NB4 (cell line): ENCODE results near the gene KLHL3.

Source experiments
- DNase-seq: peaks from one replicate; pipeline ENCODE4 v3.0.0; 2010; ENCODE audit warnings: low read depth
- H3K4me3 ChIP-seq: one replicate; pipeline ENCODE4 v1.5.1; 2011; ENCODE audit warnings: mild to moderate bottlenecking, low read depth, low read length, moderate library complexity
- MYC ChIP-seq: IDR thresholded peaks from 2 replicates; pipeline ENCODE4 v1.6.1; 2011; ENCODE audit warnings: low read depth, low read length
- POLR2A ChIP-seq: IDR thresholded peaks from 2 replicates; pipeline ENCODE4 v1.6.1; 2011; ENCODE audit warnings: mild to moderate bottlenecking; ENCODE audit not compliant: insufficient read length; ENCODE audit errors: extremely low read depth
- TF ChIP-seq, protein P1 (sequence below): IDR thresholded peaks from 2 replicates; pipeline ENCODE4 v1.6.1; 2011; ENCODE audit warnings: low read depth, low read length
- TF ChIP-seq, protein P2 (sequence below): IDR thresholded peaks from one replicate; pipeline ENCODE4 v1.5.1; 2012; ENCODE audit warnings: low read depth, low read length

KLHL3 gene

DNA sequence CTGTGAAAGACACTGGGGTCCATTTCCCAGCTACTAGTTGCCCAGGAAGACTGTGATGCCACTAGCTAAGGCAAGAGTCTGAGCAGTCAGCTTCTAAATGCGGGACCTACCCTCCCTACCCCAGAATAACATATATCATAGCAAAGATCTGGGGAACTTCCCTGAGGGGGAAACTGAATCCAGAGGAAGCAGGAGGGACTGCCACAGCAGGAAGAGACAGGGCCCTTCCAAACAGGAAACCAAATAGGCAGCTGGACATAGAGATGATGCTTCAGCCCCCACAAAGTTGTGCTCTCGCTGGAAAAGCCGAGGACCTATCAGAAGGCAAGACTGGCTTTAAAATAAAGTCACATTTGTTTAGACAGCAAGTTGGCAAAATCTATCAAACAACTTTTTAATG lies 51.1 kb downstream of the KLHL3 start:
- DNase-seq, result no peak
- no peak overlapping the region for H3K4me3 ChIP-seq
- TF ChIP-seq, protein P1, sequence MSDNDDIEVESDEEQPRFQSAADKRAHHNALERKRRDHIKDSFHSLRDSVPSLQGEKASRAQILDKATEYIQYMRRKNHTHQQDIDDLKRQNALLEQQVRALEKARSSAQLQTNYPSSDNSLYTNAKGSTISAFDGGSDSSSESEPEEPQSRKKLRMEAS, result no peak
- TF ChIP-seq, protein P2, sequence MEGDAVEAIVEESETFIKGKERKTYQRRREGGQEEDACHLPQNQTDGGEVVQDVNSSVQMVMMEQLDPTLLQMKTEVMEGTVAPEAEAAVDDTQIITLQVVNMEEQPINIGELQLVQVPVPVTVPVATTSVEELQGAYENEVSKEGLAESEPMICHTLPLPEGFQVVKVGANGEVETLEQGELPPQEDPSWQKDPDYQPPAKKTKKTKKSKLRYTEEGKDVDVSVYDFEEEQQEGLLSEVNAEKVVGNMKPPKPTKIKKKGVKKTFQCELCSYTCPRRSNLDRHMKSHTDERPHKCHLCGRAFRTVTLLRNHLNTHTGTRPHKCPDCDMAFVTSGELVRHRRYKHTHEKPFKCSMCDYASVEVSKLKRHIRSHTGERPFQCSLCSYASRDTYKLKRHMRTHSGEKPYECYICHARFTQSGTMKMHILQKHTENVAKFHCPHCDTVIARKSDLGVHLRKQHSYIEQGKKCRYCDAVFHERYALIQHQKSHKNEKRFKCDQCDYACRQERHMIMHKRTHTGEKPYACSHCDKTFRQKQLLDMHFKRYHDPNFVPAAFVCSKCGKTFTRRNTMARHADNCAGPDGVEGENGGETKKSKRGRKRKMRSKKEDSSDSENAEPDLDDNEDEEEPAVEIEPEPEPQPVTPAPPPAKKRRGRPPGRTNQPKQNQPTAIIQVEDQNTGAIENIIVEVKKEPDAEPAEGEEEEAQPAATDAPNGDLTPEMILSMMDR, result no peak
- TF ChIP-seq MYC (no peak), POLR2A (no peak)

DNA sequence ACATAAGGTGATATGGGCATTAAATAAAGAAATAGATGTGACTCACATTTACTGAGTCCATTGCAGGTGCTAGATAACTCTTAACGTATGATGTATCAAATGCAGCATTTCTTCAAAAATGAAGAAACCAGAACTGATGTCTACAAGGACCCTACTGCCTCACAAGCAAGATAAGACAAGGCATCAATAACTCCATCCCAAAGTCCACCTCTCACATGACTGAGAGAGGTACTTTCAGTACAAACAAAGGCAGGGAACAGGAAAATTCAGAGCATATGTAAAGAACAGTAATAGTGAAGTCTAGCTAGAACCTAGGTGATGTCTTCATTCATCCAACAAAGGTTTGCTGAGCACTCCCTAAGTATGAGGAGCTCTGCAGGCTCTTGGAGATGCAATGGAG lies 54.7 kb downstream of the KLHL3 start:
- no peak overlapping the region for H3K4me3 ChIP-seq
- TF ChIP-seq, protein P1, result no peak
- no peak for TF ChIP-seq POLR2A
- TF ChIP-seq, protein P2, result no peak
- TF ChIP-seq MYC, result no peak

DNA sequence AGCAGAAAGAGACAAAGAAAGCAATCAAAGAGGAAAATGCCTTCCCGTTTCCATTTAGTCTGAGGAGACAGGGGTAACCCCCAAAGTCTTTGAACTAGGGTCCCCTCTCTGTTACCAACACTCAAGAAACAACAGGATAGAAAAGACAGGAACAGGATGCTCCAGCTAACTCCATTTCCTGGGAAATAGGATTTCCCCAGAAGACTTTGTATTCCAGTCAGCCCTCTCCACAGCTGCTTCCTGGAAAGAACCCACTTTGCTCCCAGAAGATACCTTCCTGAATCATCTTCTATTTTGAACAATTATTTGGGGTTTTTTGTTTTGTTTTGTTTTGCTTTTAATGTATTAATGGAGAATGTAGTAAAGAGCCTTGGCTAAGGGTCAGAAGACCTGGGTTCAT lies 56.0 kb downstream of the KLHL3 start:
- no peak for TF ChIP-seq POLR2A
- TF ChIP-seq, protein P2, result no peak
- no peak for TF ChIP-seq MYC
- TF ChIP-seq, protein P1, result no peak
- no peak for DNase-seq
- no peak overlapping the region for H3K4me3 ChIP-seq

More for the DNA sequence above, 54.7 kb downstream of the KLHL3 start:
- DNase-seq, result no peak

DNA sequence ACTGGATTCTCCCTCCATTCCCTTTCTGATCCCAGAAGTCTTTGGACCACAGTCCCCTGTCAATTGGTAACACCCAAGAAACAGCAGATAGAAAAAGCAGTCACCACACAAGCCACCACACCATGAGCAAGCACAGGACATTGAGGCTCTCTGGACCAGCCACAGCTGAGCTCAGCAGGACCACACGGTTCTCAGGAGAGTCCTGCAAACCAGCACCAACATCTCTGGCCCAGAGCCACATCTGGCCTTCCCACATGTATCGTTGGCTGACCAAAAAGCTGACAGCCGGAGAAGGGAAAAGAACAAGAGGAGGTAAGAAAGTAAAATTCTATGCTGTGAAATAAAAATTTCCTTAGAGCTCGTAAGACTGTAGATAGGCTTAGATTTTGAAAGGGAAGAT lies 56.7 kb downstream of the KLHL3 start:
- DNase-seq, result no peak
- no peak for TF ChIP-seq MYC
- TF ChIP-seq, protein P2, result no peak
- TF ChIP-seq POLR2A, result no peak
- TF ChIP-seq, protein P1, result no peak
- no peak overlapping the region for H3K4me3 ChIP-seq

DNA sequence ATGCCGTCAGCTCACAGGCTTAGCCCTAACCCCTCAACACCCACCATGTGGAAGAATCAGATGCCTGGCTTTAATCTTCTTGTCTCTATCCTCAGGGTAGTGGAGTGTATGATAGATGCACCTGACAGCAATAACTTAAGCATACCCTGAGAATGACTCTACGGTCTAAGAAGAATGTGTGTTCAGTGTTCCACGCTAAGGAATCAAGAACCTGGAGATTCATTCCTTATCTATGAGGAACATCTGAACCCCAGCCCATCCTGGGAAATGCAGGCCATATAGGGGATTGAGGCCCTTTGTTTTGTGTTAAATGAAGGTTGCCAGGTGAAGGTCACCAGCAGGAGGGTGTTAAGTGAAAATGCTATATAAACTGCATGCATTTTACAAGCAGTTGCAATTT lies 63.0 kb downstream of the KLHL3 start:
- no peak for DNase-seq
- TF ChIP-seq, protein P2, result no peak
- TF ChIP-seq, protein P1, result no peak
- no peak for TF ChIP-seq POLR2A
- TF ChIP-seq MYC, result no peak
- H3K4me3 ChIP-seq, result no peak overlapping the region

DNA sequence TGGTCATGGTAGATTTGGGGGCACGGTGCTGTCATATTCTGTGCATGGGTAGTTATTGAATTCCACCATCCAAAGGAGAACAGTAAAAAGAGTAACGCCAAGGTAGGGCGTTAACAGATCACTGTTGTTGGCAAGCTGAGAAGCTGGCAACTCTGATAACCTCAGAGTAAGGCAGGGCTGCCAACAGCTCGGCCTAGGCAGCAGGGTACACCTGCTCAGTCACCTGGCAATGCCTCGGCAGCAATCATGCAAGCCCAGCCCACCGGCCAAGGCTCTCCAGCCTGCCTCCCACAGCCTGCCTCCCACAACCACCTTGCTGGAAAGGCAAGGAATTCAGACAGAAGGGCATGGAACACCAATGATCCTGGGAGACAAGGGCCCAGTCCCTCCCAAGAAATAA lies 63.9 kb downstream of the KLHL3 start:
- no peak for DNase-seq
- H3K4me3 ChIP-seq, result no peak overlapping the region
- TF ChIP-seq MYC (no peak), POLR2A (no peak)
- TF ChIP-seq, protein P2, result no peak
- TF ChIP-seq, protein P1, result no peak
